Neural progenitor cell (in vitro differentiated cells): ENCODE measurements around the gene KLHL18.

Source experiments
- EZH2 ChIP-seq: fragments of 200-600 bp; sonication (generic); IDR thresholded peaks from 2 replicates; pipeline ENCODE4 v1.6.1; 2017; ENCODE audit warnings: antibody characterized with exemption, mild to moderate bottlenecking, moderate library complexity
- EZH2phosphoT487 ChIP-seq: fragments of 200-600 bp; sonication (generic); IDR thresholded peaks from 2 replicates; pipeline ENCODE4 v1.6.1; 2017; ENCODE audit warnings: antibody characterized with exemption
- TF ChIP-seq, protein P1 (sequence below): fragments of 200-600 bp; sonication (generic); IDR thresholded peaks from 2 replicates; pipeline ENCODE4 v1.5.1; 2017; ENCODE audit warnings: antibody characterized with exemption, mild to moderate bottlenecking

DNA sequence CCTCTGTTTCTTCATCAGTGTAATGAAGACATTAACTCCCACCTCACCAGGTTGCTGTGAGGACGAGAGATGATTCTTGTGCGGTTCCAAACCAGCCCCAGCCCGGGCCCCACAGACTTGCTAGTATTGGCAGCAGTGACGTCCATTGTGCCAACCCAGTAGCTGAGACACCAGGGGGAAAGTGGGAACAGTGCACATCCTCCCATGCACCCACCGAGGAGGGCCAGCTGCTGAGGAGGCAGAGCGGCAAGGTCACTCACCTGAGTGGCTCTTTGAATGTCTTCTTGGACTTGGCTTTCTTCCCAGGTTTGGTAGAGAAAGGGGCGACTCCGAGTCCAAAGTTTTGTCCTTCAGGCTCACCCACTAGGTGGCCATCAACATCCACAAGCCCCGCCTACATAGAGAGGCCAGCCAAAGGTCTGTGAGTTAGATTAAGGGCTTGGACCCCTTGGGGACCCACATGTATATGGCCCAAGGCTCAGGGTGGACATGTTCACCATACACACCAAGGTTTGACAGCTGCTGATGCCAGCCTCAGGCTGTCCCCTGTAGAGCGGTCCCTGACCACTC lies 38.1 kb upstream of the KLHL18 start:
- TF ChIP-seq EZH2 = no peak
- TF ChIP-seq EZH2phosphoT487 = no peak
- TF ChIP-seq, protein P1, sequence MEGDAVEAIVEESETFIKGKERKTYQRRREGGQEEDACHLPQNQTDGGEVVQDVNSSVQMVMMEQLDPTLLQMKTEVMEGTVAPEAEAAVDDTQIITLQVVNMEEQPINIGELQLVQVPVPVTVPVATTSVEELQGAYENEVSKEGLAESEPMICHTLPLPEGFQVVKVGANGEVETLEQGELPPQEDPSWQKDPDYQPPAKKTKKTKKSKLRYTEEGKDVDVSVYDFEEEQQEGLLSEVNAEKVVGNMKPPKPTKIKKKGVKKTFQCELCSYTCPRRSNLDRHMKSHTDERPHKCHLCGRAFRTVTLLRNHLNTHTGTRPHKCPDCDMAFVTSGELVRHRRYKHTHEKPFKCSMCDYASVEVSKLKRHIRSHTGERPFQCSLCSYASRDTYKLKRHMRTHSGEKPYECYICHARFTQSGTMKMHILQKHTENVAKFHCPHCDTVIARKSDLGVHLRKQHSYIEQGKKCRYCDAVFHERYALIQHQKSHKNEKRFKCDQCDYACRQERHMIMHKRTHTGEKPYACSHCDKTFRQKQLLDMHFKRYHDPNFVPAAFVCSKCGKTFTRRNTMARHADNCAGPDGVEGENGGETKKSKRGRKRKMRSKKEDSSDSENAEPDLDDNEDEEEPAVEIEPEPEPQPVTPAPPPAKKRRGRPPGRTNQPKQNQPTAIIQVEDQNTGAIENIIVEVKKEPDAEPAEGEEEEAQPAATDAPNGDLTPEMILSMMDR = no peak
